Measurements from ENCODE around the gene TAB3.

TAB3 gene

GRCh38 chrX:30880058-30880457, 9.0 kb downstream of the TAB3 start:
- no peak for TF ChIP-seq JUND (IDR thresholded peaks at IDR 0.05; ENCODE audit: low read depth)
- in situ Hi-C loops (cut with HindIII; ENCODE audit: low pct_unique_long_range_greater_than_20kb, low sequenced_read_pairs), result no loop called here
- no peak for DNase-seq (ENCODE audit: low read depth in 1 of 2, low spot score in 1 of 2)

- in situ Hi-C loops (cut with HindIII; ENCODE audit: low pct_unique_long_range_greater_than_20kb, low sequenced_read_pairs), result no loop called here
- DNase-seq (ENCODE audit: low read depth in 1 of 2, low spot score in 1 of 2), result no peak
- no peak for TF ChIP-seq JUND (IDR thresholded peaks at IDR 0.05; ENCODE audit: low read depth)
These were observed 12.7 kb downstream of the TAB3 start for GRCh38 chrX:30876367-30876766.

GRCh38 chrX:30875957-30876356, 13.1 kb downstream of the TAB3 start:
- DNase-seq (ENCODE audit: low read depth in 1 of 2, low spot score in 1 of 2), result no peak
- TF ChIP-seq JUND (IDR thresholded peaks at IDR 0.05; ENCODE audit: low read depth), result no peak
- in situ Hi-C loops (cut with HindIII; ENCODE audit: low pct_unique_long_range_greater_than_20kb, low sequenced_read_pairs), result no loop called here

DNA sequence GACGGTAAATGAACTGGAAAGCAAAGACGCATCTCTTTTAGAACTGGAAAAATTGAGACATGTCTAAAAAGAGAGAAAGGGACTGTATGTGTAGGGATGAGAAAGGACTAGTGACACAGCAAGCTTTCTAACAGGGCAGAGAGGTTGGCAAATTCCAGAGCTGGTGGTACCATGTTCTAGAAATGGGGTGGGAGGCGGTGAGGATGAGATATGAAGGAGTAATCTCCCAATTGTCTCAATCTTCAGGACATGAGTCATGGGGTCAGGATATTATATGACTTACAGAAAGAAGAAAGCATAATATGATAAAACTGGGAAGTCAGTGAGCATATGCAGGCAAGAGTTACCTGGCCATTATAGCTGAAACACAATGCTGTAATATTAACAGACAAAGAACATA, 14.2 kb downstream of the TAB3 start:
- no peak for DNase-seq (ENCODE audit: low read depth in 1 of 2, low spot score in 1 of 2)
- in situ Hi-C loops (cut with HindIII; ENCODE audit: low pct_unique_long_range_greater_than_20kb, low sequenced_read_pairs), result no loop called here
- no peak for TF ChIP-seq JUND (IDR thresholded peaks at IDR 0.05; ENCODE audit: low read depth)

DNA sequence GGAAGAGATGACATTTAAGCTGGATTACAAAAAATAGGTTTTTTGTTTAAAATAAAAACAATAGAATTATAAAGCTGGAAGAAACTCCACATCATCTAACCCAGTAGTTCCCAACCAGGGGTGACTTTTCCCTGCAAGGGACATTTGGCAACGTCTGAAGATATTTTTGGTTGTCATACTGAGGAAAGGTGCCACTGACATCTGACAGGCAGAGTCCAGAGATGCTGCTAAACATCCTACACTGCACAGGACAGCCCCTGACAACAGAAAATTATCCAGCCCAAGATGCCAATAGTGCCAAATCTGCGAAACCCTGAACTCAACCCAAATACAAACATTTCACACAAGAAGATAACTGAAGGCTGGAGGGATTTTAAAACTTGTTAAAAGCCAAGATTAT, 18.5 kb downstream of the TAB3 start:
- in situ Hi-C loops (cut with HindIII; ENCODE audit: low pct_unique_long_range_greater_than_20kb, low sequenced_read_pairs), result no loop called here
- no peak for TF ChIP-seq JUND (IDR thresholded peaks at IDR 0.05; ENCODE audit: low read depth)
- no peak for DNase-seq (ENCODE audit: low read depth in 1 of 2, low spot score in 1 of 2)

DNA sequence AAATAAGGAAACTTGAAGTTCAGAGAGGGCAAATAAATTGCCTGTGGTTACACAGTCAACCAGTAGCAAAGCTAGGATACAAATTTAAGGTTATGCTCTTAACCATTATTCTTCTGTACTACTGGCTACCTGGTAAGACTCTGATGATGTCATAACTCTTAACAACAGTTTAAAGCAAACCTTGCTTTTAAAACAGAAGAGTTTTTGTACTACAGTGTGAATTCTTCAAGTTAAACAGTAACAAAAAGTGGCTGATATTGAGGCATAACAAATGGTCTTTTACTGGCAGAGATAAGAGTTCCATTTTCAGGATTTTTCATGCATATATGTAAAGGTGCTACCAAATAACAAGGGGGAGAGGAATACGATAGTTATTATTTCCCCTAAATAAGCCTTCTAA, 23.4 kb downstream of the TAB3 start:
- in situ Hi-C loops (cut with HindIII; ENCODE audit: low pct_unique_long_range_greater_than_20kb, low sequenced_read_pairs), result no loop called here
- TF ChIP-seq JUND (IDR thresholded peaks at IDR 0.05; ENCODE audit: low read depth), result no peak
- no peak for DNase-seq (ENCODE audit: low read depth in 1 of 2, low spot score in 1 of 2)

DNA sequence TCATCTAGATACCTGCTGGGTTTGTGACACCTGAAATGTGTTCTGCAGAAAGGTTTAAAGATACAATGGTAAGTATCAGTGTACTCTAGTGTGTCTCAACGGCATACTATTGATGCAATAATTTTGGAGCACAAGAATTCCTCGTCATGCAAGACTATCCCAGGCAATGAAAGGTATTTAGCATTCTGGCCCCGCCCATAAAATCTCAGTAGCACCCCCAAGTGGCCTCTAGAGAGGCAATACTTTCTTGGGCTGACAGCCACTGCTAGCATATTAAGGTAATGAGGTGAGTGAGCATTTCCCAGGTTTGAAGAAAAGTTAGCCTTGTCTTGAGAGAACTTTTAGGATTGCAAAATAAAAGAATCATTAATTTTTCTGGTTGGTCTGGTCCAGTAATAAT, 24.0 kb downstream of the TAB3 start:
- no peak for TF ChIP-seq JUND (IDR thresholded peaks at IDR 0.05; ENCODE audit: low read depth)
- DNase-seq (ENCODE audit: low read depth in 1 of 2, low spot score in 1 of 2), result peak in 1 of 2 experiments; percentile 64
- in situ Hi-C loops (cut with HindIII; ENCODE audit: low pct_unique_long_range_greater_than_20kb, low sequenced_read_pairs), result no loop called here

DNA sequence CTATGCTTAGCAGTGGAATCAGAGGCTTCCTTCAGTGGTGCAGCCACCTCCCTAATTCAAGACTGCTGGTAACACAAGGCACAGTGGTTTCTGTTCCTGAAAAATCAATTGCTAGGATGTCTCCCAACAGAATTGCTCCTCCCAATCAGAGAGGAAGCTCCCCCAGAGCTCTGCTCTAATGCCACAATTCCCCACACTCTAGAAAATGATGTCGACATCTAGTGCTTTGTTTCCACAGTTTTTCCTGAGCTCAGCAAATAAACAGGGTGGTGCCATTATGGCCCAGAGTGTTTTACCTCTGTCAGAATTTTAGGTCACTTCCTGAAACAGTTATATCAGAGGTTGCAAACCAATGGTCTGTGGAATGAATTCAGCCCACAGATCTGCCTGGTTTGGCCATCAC, 24.7 kb downstream of the TAB3 start:
- in situ Hi-C loops (cut with HindIII; ENCODE audit: low pct_unique_long_range_greater_than_20kb, low sequenced_read_pairs), result no loop called here
- no peak for DNase-seq (ENCODE audit: low read depth in 1 of 2, low spot score in 1 of 2)
- no peak for TF ChIP-seq JUND (IDR thresholded peaks at IDR 0.05; ENCODE audit: low read depth)

- TF ChIP-seq JUND (IDR thresholded peaks at IDR 0.05; ENCODE audit: low read depth), result no peak
- no peak for DNase-seq (ENCODE audit: low read depth in 1 of 2, low spot score in 1 of 2)
- in situ Hi-C loops (cut with HindIII; ENCODE audit: low pct_unique_long_range_greater_than_20kb, low sequenced_read_pairs), result no loop called here
These were observed 25.1 kb downstream of the TAB3 start for GRCh38 chrX:30863974-30864373.

- in situ Hi-C loops (cut with HindIII; ENCODE audit: low pct_unique_long_range_greater_than_20kb, low sequenced_read_pairs), result no loop called here
- DNase-seq (ENCODE audit: low read depth in 1 of 2, low spot score in 1 of 2), result no peak
- no peak for TF ChIP-seq JUND (IDR thresholded peaks at IDR 0.05; ENCODE audit: low read depth)
These were observed 31.0 kb downstream of the TAB3 start for GRCh38 chrX:30858098-30858497.

DNA sequence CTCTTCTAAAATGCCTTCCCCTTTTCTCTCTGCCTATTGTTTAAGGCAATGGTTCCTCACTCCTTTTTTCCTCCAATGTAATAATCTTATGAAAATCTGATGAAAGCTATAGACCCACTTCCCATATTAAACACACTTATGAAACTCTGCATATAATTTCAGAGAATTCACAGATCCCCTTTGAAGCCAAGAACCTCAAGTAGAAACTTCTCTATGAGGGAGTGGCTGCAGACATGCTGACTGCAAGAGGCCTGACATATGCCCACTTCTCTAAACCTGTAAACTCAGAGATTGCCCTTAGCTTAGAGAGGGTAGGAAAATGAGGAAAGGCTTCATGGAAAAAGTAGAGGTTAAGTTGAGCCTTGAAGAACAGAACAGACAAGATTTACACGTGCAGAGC, 37.6 kb downstream of the TAB3 start:
- in situ Hi-C loops (cut with HindIII; ENCODE audit: low pct_unique_long_range_greater_than_20kb, low sequenced_read_pairs), result no loop called here
- DNase-seq (ENCODE audit: low read depth in 1 of 2, low spot score in 1 of 2), result no peak
- no peak for TF ChIP-seq JUND (IDR thresholded peaks at IDR 0.05; ENCODE audit: low read depth)

DNA sequence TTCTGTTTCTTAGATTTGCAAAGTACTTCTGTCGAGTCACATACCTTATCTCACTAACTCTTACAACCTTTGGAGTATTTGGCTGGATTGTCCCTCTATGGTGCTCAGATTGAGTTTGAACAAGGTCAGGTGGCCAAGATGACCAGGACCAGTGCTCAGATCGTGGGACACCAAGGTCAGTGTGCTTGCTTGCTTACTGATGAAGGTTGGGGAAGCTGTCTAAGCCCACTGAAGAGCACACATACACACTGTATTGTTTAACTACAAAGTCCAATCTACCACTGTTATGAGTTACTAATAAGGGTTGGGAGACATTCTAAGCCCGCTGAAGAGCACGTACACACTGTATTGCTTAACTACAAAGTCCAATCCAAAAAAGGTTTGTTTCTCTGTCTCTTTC, 53.7 kb downstream of the TAB3 start:
- DNase-seq (ENCODE audit: low read depth in 1 of 2, low spot score in 1 of 2), result no peak
- in situ Hi-C loops (cut with HindIII; ENCODE audit: low pct_unique_long_range_greater_than_20kb, low sequenced_read_pairs), result no loop called here
- TF ChIP-seq JUND (IDR thresholded peaks at IDR 0.05; ENCODE audit: low read depth), result no peak

GRCh38 chrX:30833896-30834295, 55.2 kb downstream of the TAB3 start:
- TF ChIP-seq JUND (IDR thresholded peaks at IDR 0.05; ENCODE audit: low read depth), result no peak
- DNase-seq (ENCODE audit: low read depth in 1 of 2, low spot score in 1 of 2), result no peak
- in situ Hi-C loops (cut with HindIII; ENCODE audit: low pct_unique_long_range_greater_than_20kb, low sequenced_read_pairs), result no loop called here

DNA sequence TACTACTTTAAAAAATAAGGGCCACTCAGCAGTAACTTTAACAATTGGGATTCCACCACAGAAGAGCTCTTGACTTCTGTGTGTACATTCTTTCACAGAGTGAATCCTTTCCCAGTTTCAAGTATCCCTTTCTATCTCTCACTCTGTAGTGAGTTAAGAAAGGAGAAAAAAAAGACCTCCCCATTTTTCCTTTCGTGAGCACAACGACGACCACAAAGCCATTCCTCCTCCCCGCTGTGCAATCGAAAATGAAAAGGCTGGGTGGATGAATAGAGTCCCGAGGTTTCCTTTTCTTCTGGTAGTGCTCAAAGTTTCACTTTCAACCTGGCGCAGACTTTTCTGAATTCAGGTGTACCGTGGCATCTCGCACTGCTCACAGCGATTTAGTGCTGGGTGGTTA, 58.0 kb downstream of the TAB3 start:
- DNase-seq (ENCODE audit: low read depth in 1 of 2, low spot score in 1 of 2), result no peak
- TF ChIP-seq JUND (IDR thresholded peaks at IDR 0.05; ENCODE audit: low read depth), result no peak
- in situ Hi-C loops (cut with HindIII; ENCODE audit: low pct_unique_long_range_greater_than_20kb, low sequenced_read_pairs), result no loop called here
